ENCODE results near the gene GPRC5D. TPM values are rescaled to one million over a fixed set of nuclear protein-coding genes. Genes with fewer than 3 reads are reported as not detected.

Gene GPRC5D
- total RNA-seq, 2 donors from 2014 or later, result not detected

DNA sequence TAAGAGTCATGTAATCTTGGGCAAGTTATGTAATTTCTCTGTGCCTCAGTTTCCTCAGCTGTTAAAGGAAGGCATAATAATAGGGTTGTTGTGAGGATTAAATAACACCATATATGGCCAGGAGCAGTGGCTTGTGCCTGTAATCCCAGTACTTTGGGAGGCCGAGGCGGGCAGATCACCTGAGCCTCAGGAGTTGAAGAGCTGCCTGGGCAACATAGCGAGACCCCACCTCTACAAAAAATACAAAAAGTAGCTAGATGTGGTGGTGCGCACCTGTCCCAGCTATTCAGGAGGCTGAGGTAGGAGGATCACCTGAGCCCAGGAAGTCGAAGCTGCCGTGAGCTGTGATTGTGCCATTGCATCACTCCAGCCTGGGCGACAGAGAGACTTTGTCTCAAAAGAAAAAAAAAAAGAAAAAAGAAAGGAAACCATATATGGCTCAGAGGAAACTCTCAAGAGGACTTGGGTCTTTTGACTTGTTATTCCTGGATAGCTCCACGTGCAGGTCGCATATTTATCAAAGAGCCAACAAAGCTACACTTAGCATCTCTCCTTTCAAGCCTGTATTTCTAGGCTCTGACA is 53.7 kb downstream of the GPRC5D start:
- Mint-ChIP-seq H3K27ac (no peak overlapping the region), H3K4me3 (no peak overlapping the region), H3K9me3 (no peaks in the 10 kb centered on the region), H3K27me3 (ENCODE audit: insufficient read depth) (peaks cover 10% of the 10 kb centered on the region), H3K36me3 (ENCODE audit: low read depth) (no peaks in the 10 kb centered on the region), H3K4me1 (peaks cover 3% of the 10 kb centered on the region)
- no peaks in the 10 kb centered on the region for H3K9me3 ChIP-seq (ENCODE audit: control insufficient read depth, low read length)
- H3K9ac ChIP-seq (ENCODE audit: extremely low read depth, low read length, poor library complexity, severe bottlenecking), result no peak overlapping the region
- WGBS, 2 experiments (ENCODE audit: insufficient coverage in 1 of 2, insufficient read length in 1 of 2), result 93 to 96% methylated on average over 9 of the region's 9 CpGs
- peaks cover 3% of the 10 kb centered on the region for H3K27me3 ChIP-seq (ENCODE audit: control insufficient read depth, insufficient read depth, low read length, poor library complexity, severe bottlenecking)
- TF ChIP-seq, protein P1, sequence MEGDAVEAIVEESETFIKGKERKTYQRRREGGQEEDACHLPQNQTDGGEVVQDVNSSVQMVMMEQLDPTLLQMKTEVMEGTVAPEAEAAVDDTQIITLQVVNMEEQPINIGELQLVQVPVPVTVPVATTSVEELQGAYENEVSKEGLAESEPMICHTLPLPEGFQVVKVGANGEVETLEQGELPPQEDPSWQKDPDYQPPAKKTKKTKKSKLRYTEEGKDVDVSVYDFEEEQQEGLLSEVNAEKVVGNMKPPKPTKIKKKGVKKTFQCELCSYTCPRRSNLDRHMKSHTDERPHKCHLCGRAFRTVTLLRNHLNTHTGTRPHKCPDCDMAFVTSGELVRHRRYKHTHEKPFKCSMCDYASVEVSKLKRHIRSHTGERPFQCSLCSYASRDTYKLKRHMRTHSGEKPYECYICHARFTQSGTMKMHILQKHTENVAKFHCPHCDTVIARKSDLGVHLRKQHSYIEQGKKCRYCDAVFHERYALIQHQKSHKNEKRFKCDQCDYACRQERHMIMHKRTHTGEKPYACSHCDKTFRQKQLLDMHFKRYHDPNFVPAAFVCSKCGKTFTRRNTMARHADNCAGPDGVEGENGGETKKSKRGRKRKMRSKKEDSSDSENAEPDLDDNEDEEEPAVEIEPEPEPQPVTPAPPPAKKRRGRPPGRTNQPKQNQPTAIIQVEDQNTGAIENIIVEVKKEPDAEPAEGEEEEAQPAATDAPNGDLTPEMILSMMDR (conservative IDR thresholded peaks at IDR 0.05), result no peak
- no peak overlapping the region for H3K27ac ChIP-seq (ENCODE audit: low read depth, low read length)
- H3K4me1 ChIP-seq (ENCODE audit: control insufficient read depth, insufficient read depth, low read length), result no peaks in the 10 kb centered on the region
- H3K36me3 ChIP-seq (ENCODE audit: control insufficient read depth, insufficient read depth, low read length), result no peaks in the 10 kb centered on the region
- no peak overlapping the region for H3K4me3 ChIP-seq (ENCODE audit: low read length)
- DNase-seq, result no peak

DNA sequence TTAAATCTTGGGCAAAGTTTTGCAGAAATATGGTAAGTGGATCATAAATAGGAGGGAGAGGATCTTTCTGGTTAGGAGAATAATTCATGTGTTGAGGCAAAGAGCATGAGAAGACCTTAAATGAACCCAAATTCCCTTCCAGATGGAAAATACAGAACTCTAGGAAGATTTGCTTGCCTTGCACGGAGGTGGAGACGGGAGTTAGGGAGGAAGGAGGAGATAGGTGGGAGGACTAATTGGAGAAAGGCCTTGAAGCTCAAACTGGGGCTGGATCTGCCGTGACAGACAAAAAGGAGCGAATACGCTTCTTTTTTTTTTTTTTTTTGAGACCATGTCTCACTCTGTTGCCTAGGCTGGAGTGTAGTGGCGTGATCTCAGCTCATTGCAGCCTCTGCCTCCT is 54.7 kb downstream of the GPRC5D start:
- H3K36me3 Mint-ChIP-seq (ENCODE audit: low read depth), result no peaks in the 10 kb centered on the region
- no peak overlapping the region for H3K4me3 ChIP-seq (ENCODE audit: low read length)
- H3K27ac ChIP-seq (ENCODE audit: low read depth, low read length), result no peak overlapping the region
- no peaks in the 10 kb centered on the region for H3K9me3 Mint-ChIP-seq
- H3K4me1 Mint-ChIP-seq, result peaks cover 11% of the 10 kb centered on the region
- no peaks in the 10 kb centered on the region for H3K36me3 ChIP-seq (ENCODE audit: control insufficient read depth, insufficient read depth, low read length)
- H3K4me1 ChIP-seq (ENCODE audit: control insufficient read depth, insufficient read depth, low read length), result no peaks in the 10 kb centered on the region
- H3K27ac Mint-ChIP-seq, result no peak overlapping the region
- DNase-seq, result no peak
- no peak overlapping the region for H3K9ac ChIP-seq (ENCODE audit: extremely low read depth, low read length, poor library complexity, severe bottlenecking)
- no peaks in the 10 kb centered on the region for H3K9me3 ChIP-seq (ENCODE audit: control insufficient read depth, low read length)
- TF ChIP-seq, protein P1 (conservative IDR thresholded peaks at IDR 0.05), result no peak
- WGBS, 2 experiments (ENCODE audit: insufficient coverage in 1 of 2, insufficient read length in 1 of 2), result 78 to 92% methylated on average over 5 to 6 of the region's 6 CpGs
- H3K4me3 Mint-ChIP-seq, result no peak overlapping the region
- H3K27me3 ChIP-seq (ENCODE audit: control insufficient read depth, insufficient read depth, low read length, poor library complexity, severe bottlenecking), result peaks cover 13% of the 10 kb centered on the region
- H3K27me3 Mint-ChIP-seq (ENCODE audit: insufficient read depth), result peaks cover 19% of the 10 kb centered on the region

DNA sequence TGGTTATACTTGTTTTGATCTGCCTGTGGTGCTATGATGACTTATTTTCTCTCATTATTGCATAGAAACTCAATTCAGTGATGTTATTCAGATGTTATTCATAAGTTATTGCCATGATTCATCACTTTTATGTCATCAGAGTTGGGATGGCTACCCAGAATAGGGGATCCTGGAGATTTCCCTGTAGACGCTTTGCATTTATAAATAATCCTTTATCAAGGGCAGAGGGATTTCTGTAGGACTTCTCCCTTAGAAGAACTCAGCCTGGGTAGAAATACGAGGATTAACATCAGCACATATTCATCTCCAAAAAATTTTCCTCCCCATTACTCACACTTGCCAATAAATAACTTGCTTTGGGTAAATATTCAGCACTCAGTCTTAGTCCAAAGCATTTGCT is 55.7 kb downstream of the GPRC5D start:
- Mint-ChIP-seq H3K4me1 (peaks cover 19% of the 10 kb centered on the region), H3K36me3 (ENCODE audit: low read depth) (no peaks in the 10 kb centered on the region), H3K27me3 (ENCODE audit: insufficient read depth) (peaks cover 30% of the 10 kb centered on the region), H3K27ac (no peak overlapping the region), H3K9me3 (no peaks in the 10 kb centered on the region), H3K4me3 (no peak overlapping the region)
- no peak overlapping the region for H3K4me3 ChIP-seq (ENCODE audit: low read length)
- no peaks in the 10 kb centered on the region for H3K4me1 ChIP-seq (ENCODE audit: control insufficient read depth, insufficient read depth, low read length)
- no peak overlapping the region for H3K9ac ChIP-seq (ENCODE audit: extremely low read depth, low read length, poor library complexity, severe bottlenecking)
- H3K9me3 ChIP-seq (ENCODE audit: control insufficient read depth, low read length), result no peaks in the 10 kb centered on the region
- WGBS, 2 experiments (ENCODE audit: insufficient coverage in 1 of 2, insufficient read length in 1 of 2), result 88 to 92% methylated on average over 1 to 2 of the region's 2 CpGs
- H3K36me3 ChIP-seq (ENCODE audit: control insufficient read depth, insufficient read depth, low read length), result no peaks in the 10 kb centered on the region
- peaks cover 23% of the 10 kb centered on the region for H3K27me3 ChIP-seq (ENCODE audit: control insufficient read depth, insufficient read depth, low read length, poor library complexity, severe bottlenecking)
- no peak for DNase-seq
- no peak overlapping the region for H3K27ac ChIP-seq (ENCODE audit: low read depth, low read length)
- TF ChIP-seq, protein P1 (conservative IDR thresholded peaks at IDR 0.05), result no peak

Data from endodermal cell (in vitro differentiated cells).